Panc1 (cell line): Measurements from ENCODE around the gene CREBRF. TPM values are rescaled to one million over a fixed set of nuclear protein-coding genes. Genes with fewer than 3 reads are reported as not detected.

Experiments
- ATAC-seq: fragments of 200-7000 bp; cut with Tn5 transposase; 2 replicates; pipeline ENCODE4 v1.9.1; 2020; ENCODE audit warnings: mild to moderate bottlenecking, moderate library complexity
- BruUV-seq: library from RNA; stranded (reverse); fragments of 400-500 nt; replicated peaks from 2 replicates; lab custom pipeline; 2021; lab: Mats Ljungman, UMichigan
- CTCF ChIA-PET: fragments of 300-600 bp; sonication (Branson Sonifier 250); formaldehyde crosslinking; loops from one replicate; lab custom pipeline; 2022; ENCODE audit warnings: antibody characterized with exemption; lab: Charles Lee
- POLR2A ChIA-PET: fragments of 300-600 bp; sonication (Branson Sonifier 250); formaldehyde crosslinking; loops from one replicate; lab custom pipeline; 2022; ENCODE audit warnings: antibody characterized with exemption; lab: Charles Lee
- DNase-seq: peaks from one replicate; pipeline ENCODE4 v3.0.0-alpha.2; 2010; ENCODE audit warnings: low read depth, low spot score
- H3K27ac ChIP-seq: 2 replicates; pipeline ENCODE4 v1.5.1; 2011; ENCODE audit warnings: mild to moderate bottlenecking, low read length, inconsistent platforms
- H3K27me3 ChIP-seq: fragments of 200-500 bp; sonication (Bioruptor generic); 2 replicates; pipeline ENCODE4 v1.6.0; 2014; ENCODE audit warnings: low read length, inconsistent platforms; ENCODE audit not compliant: control insufficient read depth, insufficient read depth
- H3K36me3 ChIP-seq: fragments of 200-500 bp; sonication (Bioruptor generic); 2 replicates; pipeline ENCODE4 v1.5.1; 2014; ENCODE audit warnings: inconsistent platforms, mild to moderate bottlenecking, low read length, moderate library complexity; ENCODE audit not compliant: control insufficient read depth, insufficient read depth
- H3K4me1 ChIP-seq: 2 replicates; pipeline ENCODE4 v1.5.1; 2011; ENCODE audit warnings: inconsistent platforms, mild to moderate bottlenecking, low read length, moderate library complexity; ENCODE audit not compliant: control insufficient read depth, insufficient read depth
- H3K4me3 ChIP-seq, 2 experiments: 2 replicates each; pipeline ENCODE4 v1.5.1; 2011 to 2012; ENCODE audit warnings: low read depth in 2 of 2, low read length in 2 of 2, mild to moderate bottlenecking in 2 of 2, inconsistent platforms in 1 of 2, moderate library complexity in 1 of 2
- H3K9me3 ChIP-seq: fragments of 200-500 bp; sonication (Bioruptor generic); 2 replicates; pipeline ENCODE4 v1.5.1; 2014; ENCODE audit warnings: low read depth, mild to moderate bottlenecking, inconsistent platforms, low read length, moderate library complexity; ENCODE audit not compliant: control insufficient read depth, insufficient read depth
- POLR2AphosphoS5 ChIP-seq: IDR thresholded peaks from 2 replicates; pipeline ENCODE4 v1.6.1; 2012; ENCODE audit warnings: mild to moderate bottlenecking, low read depth, low read length, moderate library complexity
- REST ChIP-seq, 2 experiments: IDR thresholded peaks; 2 replicates each; pipeline ENCODE4 v1.6.1; 2011 to 2012; ENCODE audit warnings: low read depth in 2 of 2, control low read depth in 1 of 2, low read length in 1 of 2, mild to moderate bottlenecking in 1 of 2, moderate library complexity in 1 of 2; ENCODE audit not compliant: insufficient read depth in 1 of 2
- SIN3A ChIP-seq: IDR thresholded peaks from 2 replicates; pipeline ENCODE4 v1.6.1; 2012; ENCODE audit warnings: low read depth, mild to moderate bottlenecking, low read length, moderate library complexity, borderline replicate concordance; ENCODE audit not compliant: insufficient read depth
- TCF7L2 ChIP-seq: IDR thresholded peaks from 2 replicates; pipeline ENCODE4 v1.6.1; 2011; ENCODE audit warnings: mild to moderate bottlenecking, low read depth, low read length, inconsistent platforms
- in situ Hi-C: cut with HindIII; loops from 2 replicates; pipeline ENCODE4 v1.10.0; 2016; ENCODE audit warnings: low sequenced_read_pairs, low pct_unique_long_range_greater_than_20kb
- intact Hi-C: fragments of 100-400 bp; cut with micrococcal nuclease; formaldehyde crosslinking; loops from one replicate; pipeline ENCODE4 v1.10.0; 2022; ENCODE audit not compliant: unreplicated experiment
- total RNA-seq: library from RNA; stranded (reverse); gene quantifications from one replicate; pipeline ENCODE4 v1.2.1, GENCODE V29; 2021; ENCODE audit not compliant: unreplicated experiment
- TF ChIP-seq, protein P1 (sequence below): fragments of 450-650 bp; IDR thresholded peaks from 2 replicates; pipeline ENCODE4 v1.5.1; 2017; ENCODE audit warnings: mild to moderate bottlenecking

Gene CREBRF
- total RNA-seq, 1 experiment from 2014 or later, result 9.0 TPM

DNA sequence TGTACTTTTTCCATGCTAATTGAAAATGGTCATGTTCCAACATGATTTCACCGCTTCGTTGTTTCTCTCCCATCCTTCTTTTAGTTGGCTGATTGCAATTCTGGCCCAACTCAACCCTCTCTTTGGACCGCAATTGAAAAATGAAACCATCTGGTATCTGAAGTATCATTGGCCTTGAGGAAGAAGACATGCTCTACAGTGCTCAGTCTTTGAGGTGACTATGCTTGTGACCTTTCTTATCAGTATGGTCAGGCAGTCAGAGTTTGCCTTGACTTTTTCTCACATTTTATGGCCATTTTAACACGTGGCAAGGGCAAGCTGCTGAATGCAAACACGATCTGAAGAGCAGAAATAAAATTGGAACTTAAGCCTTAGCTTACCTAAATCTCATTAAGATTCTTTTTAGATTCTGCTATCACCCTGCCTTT, 36.0 kb upstream of the CREBRF start:
- no peak for TF ChIP-seq TCF7L2
- TF ChIP-seq POLR2AphosphoS5, result no peak
- TF ChIP-seq SIN3A, result no peak
- no peak for TF ChIP-seq REST (IDR thresholded peaks at IDR 0.05; ENCODE audit: insufficient read depth in 1 of 2, low read depth in 2 of 2, low read length in 1 of 2)
- TF ChIP-seq, protein P1, sequence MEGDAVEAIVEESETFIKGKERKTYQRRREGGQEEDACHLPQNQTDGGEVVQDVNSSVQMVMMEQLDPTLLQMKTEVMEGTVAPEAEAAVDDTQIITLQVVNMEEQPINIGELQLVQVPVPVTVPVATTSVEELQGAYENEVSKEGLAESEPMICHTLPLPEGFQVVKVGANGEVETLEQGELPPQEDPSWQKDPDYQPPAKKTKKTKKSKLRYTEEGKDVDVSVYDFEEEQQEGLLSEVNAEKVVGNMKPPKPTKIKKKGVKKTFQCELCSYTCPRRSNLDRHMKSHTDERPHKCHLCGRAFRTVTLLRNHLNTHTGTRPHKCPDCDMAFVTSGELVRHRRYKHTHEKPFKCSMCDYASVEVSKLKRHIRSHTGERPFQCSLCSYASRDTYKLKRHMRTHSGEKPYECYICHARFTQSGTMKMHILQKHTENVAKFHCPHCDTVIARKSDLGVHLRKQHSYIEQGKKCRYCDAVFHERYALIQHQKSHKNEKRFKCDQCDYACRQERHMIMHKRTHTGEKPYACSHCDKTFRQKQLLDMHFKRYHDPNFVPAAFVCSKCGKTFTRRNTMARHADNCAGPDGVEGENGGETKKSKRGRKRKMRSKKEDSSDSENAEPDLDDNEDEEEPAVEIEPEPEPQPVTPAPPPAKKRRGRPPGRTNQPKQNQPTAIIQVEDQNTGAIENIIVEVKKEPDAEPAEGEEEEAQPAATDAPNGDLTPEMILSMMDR, result no peak
- H3K27me3 ChIP-seq, result no peaks in the 10 kb centered on the region
- ChIA-PET CTCF (no interaction called here), POLR2A (no interaction called here)
- DNase-seq, result no peak
- H3K9me3 ChIP-seq, result no peaks in the 10 kb centered on the region
- in situ Hi-C loops, result no loop called here
- peaks cover 15% of the 10 kb centered on the region for H3K4me1 ChIP-seq
- BruUV-seq, result no TSS peak
- H3K27ac ChIP-seq, result no peak overlapping the region
- ATAC-seq, result no peak
- no peak overlapping the region for H3K4me3 ChIP-seq
- no peaks in the 10 kb centered on the region for H3K36me3 ChIP-seq
- intact Hi-C loops, result loop anchor here (5.0 kb wide), 1 partner anchor 1157 kb away; no protein-coding TSS in a partner anchor

GRCh38 chr5:173020643-173021042, 35.5 kb upstream of the CREBRF start:
- no TSS peak for BruUV-seq
- H3K27ac ChIP-seq, result no peak overlapping the region
- H3K36me3 ChIP-seq, result no peaks in the 10 kb centered on the region
- no peaks in the 10 kb centered on the region for H3K27me3 ChIP-seq
- in situ Hi-C loops, result no loop called here
- no peaks in the 10 kb centered on the region for H3K9me3 ChIP-seq
- peaks cover 13% of the 10 kb centered on the region for H3K4me1 ChIP-seq
- intact Hi-C loops, result loop anchor here (5.0 kb wide), 1 partner anchor 1157 kb away; no protein-coding TSS in a partner anchor
- ATAC-seq, result no peak
- H3K4me3 ChIP-seq, result no peak overlapping the region
- ChIA-PET CTCF (no interaction called here), POLR2A (no interaction called here)
- DNase-seq, result no peak
- TF ChIP-seq POLR2AphosphoS5 (no peak), SIN3A (no peak), TCF7L2 (no peak)

GRCh38 chr5:173025651-173026050, 30.5 kb upstream of the CREBRF start:
- TF ChIP-seq SIN3A (no peak), TCF7L2 (no peak), POLR2AphosphoS5 (no peak), REST (IDR thresholded peaks at IDR 0.05; ENCODE audit: insufficient read depth in 1 of 2, low read depth in 2 of 2, low read length in 1 of 2) (no peak)
- TF ChIP-seq, protein P1, result no peak
- no TSS peak for BruUV-seq
- ChIA-PET POLR2A (no interaction called here), CTCF (interaction anchor here (0.7 to 0.9 kb wide), 2 partner anchors 119 to 289 kb away, joined by 3 to 4 read pairs; no protein-coding TSS in a partner anchor)
- H3K27ac ChIP-seq, result no peak overlapping the region
- H3K4me1 ChIP-seq, result peaks cover 14% of the 10 kb centered on the region; the same call in 1 of the 2 replicates
- H3K27me3 ChIP-seq, result no peaks in the 10 kb centered on the region
- H3K4me3 ChIP-seq, result no peak overlapping the region
- ATAC-seq, result no peak
- no peak for DNase-seq
- no peaks in the 10 kb centered on the region for H3K36me3 ChIP-seq
- intact Hi-C loops (no loop called here), in situ Hi-C loops (no loop called here)
- no peaks in the 10 kb centered on the region for H3K9me3 ChIP-seq
